GM12878 (cell line): Measurements from ENCODE around the gene FGFR4. TPM values are rescaled to one million over a fixed set of nuclear protein-coding genes. Genes with fewer than 3 reads are reported as not detected.

Experiments
- ATAC-seq: fragments of 200-7000 bp; cut with Tn5 transposase; 3 replicates; pipeline ENCODE4 v1.9.1; 2020; ENCODE audit warnings: mild to moderate bottlenecking, moderate library complexity
- BruUV-seq: library from RNA; stranded (reverse); fragments of 400-500 nt; replicated peaks from 2 replicates; lab custom pipeline; 2021; lab: Mats Ljungman, UMichigan
- CTCF ChIA-PET: fragments of 300-600 bp; sonication (Branson Sonifier 250); formaldehyde crosslinking; extraction: SDS; loops from one replicate; lab custom pipeline; 2021; ENCODE audit warnings: inconsistent platforms; lab: Yijun Ruan, JAX
- POLR2A ChIA-PET: fragments of 350-600 bp; formaldehyde crosslinking; extraction: SDS; loops from one replicate; lab custom pipeline; 2021; ENCODE audit warnings: inconsistent platforms; lab: Charles Lee
- RAD21 ChIA-PET: fragments of 300-600 bp; sonication (Branson Sonifier 250); formaldehyde crosslinking; loops from one replicate; lab custom pipeline; 2023; ENCODE audit warnings: antibody characterized with exemption; ENCODE audit not compliant: unreplicated experiment; lab: Charles Lee
- SMC1A ChIA-PET: fragments of 300-600 bp; sonication (Branson Sonifier 250); formaldehyde crosslinking; loops from one replicate; lab custom pipeline; 2023; ENCODE audit not compliant: unreplicated experiment, uncharacterized antibody; lab: Charles Lee
- DNase-seq: peaks from one replicate; pipeline ENCODE4 v3.0.0-alpha.2; 2011; ENCODE audit warnings: low read depth, low spot score
- FAIRE-seq: peaks from 3 replicates; lab custom pipeline; 2011; peaks lifted over from hg19 to GRCh38; lab: Jason Lieb, UNC
- H2AFZ ChIP-seq: 2 replicates; pipeline ENCODE4 v1.6.0; 2011; ENCODE audit warnings: low read depth, low read length, control low read depth; ENCODE audit not compliant: control insufficient read depth
- H3K27ac ChIP-seq: 2 replicates; pipeline ENCODE4 v1.5.1; 2011; ENCODE audit warnings: control low read depth; ENCODE audit not compliant: control insufficient read depth, insufficient read depth
- H3K27me3 ChIP-seq, 2 experiments: replicated peaks in 1 of 2; 2 replicates each; pipeline versions ENCODE4 v1.6.0 to v1.6.1; 2011; ENCODE audit warnings: low read length in 1 of 2; ENCODE audit not compliant: control insufficient read depth in 2 of 2, insufficient read depth in 2 of 2
- H3K36me3 ChIP-seq, 2 experiments: 2 replicates each; pipeline ENCODE4 v1.5.1; 2011; ENCODE audit warnings: low read length in 1 of 2; ENCODE audit not compliant: control insufficient read depth in 2 of 2, insufficient read depth in 2 of 2
- H3K4me1 ChIP-seq: 2 replicates; pipeline ENCODE4 v1.6.1; 2011; ENCODE audit warnings: mild to moderate bottlenecking, low read length, moderate library complexity, mixed read lengths; ENCODE audit not compliant: control insufficient read depth, insufficient read depth
- H3K4me2 ChIP-seq: 2 replicates; pipeline ENCODE4 v1.6.0; 2011; ENCODE audit warnings: control low read depth; ENCODE audit not compliant: control insufficient read depth, insufficient read depth
- H3K4me3 ChIP-seq: fragments of 200-600 bp; sonication (generic); 2 replicates; pipeline ENCODE4 v1.5.1; 2016
- H3K79me2 ChIP-seq: 2 replicates; pipeline ENCODE4 v1.6.0; 2011; ENCODE audit warnings: low read length; ENCODE audit not compliant: control insufficient read depth, insufficient read depth
- H3K9ac ChIP-seq: 2 replicates; pipeline ENCODE4 v1.8.0; 2011; ENCODE audit warnings: low read length, control low read depth, mixed read lengths; ENCODE audit not compliant: control insufficient read depth, insufficient read depth
- H3K9me3 ChIP-seq: replicated peaks from 3 replicates; pipeline ENCODE4 v1.5.1; 2011; ENCODE audit warnings: mild to moderate bottlenecking, low read length; ENCODE audit not compliant: control insufficient read depth, insufficient read depth
- H4K20me1 ChIP-seq: 2 replicates; pipeline ENCODE4 v1.6.0; 2011; ENCODE audit not compliant: control insufficient read depth, insufficient read depth
- CBX3 ChIP-seq: fragments of 200-600 bp; sonication (generic); IDR thresholded peaks from 2 replicates; pipeline ENCODE4 v1.6.1; 2016; ENCODE audit warnings: low read depth, borderline replicate concordance
- JUNB ChIP-seq: IDR thresholded peaks from 2 replicates; pipeline ENCODE4 v1.6.1; 2016; ENCODE audit warnings: antibody characterized with exemption, mild to moderate bottlenecking
- MTA3 ChIP-seq: IDR thresholded peaks from 2 replicates; pipeline ENCODE4 v1.6.1; 2012; ENCODE audit warnings: low read length, inconsistent platforms, borderline replicate concordance
- PML ChIP-seq: IDR thresholded peaks from 2 replicates; pipeline ENCODE4 v1.6.1; 2012; ENCODE audit warnings: low read length, inconsistent platforms
- RBBP5 ChIP-seq: fragments of 200-600 bp; sonication (generic); conservative IDR thresholded peaks from 2 replicates; pipeline ENCODE4 v1.6.1; 2016
- SREBF2 ChIP-seq: IDR thresholded peaks from 2 replicates; pipeline ENCODE4 v1.6.1; 2012; ENCODE audit warnings: mild to moderate bottlenecking, low read length
- WGBS: methylation state at CpG from one replicate; pipeline ENCODE4 v1.1.6; 2016; ENCODE audit warnings: low lambda C conversion rate; ENCODE audit not compliant: insufficient replicate concordance, insufficient coverage; ENCODE audit errors: missing lambda C conversion rate; 5-methylcytosine and 5-hydroxymethylcytosine counted together
- in situ Hi-C: fragments of 300-500 bp; cut with MboI; formaldehyde crosslinking; loops from 9 replicates; pipeline ENCODE4 v1.14.3; 2018; ENCODE audit warnings: mixed read lengths
- intact Hi-C: fragments of 100-400 bp; cut with micrococcal nuclease; formaldehyde crosslinking; loops from one replicate; pipeline ENCODE4 v1.14.2; 2022; ENCODE audit not compliant: unreplicated experiment
- polyA plus RNA-seq, 11 experiments: library from polyadenylated mRNA; depleted of rRNA in 4 of 11; unstranded in 6 of 11; stranded (reverse) in 5 of 11; fragments of >200 nt; fragmentation: Nextera tagmentation in 4 of 11; fragmentation: Illumina TruSeq in 1 of 11; extraction: Ambion mirVana in 4 of 11; extraction: Trizol in 1 of 11; gene quantifications; 1 replicate in 1 of 11; 2 replicates in 10 of 11; pipeline versions ENCODE4 v1.2.1 to v1.2.3, GENCODE V29; 2011 to 2016; ENCODE audit warnings: inconsistent platforms in 2 of 11, missing spikeins in 2 of 11, low read depth in 1 of 11
- total RNA-seq, 4 experiments: library from RNA; depleted of rRNA in 3 of 4; stranded (reverse); fragments of >200 nt in 3 of 4; fragmentation: Illumina TruSeq in 1 of 4; extraction: Trizol in 1 of 4; gene quantifications; 2 replicates each; pipeline versions ENCODE4 v1.2.1 to v1.2.3, GENCODE V29; 2013 to 2021
- TF ChIP-seq, protein P1 (sequence below): IDR thresholded peaks from 2 replicates; pipeline ENCODE4 v1.6.1; 2012; ENCODE audit warnings: low read depth, low read length, improper control_type of control experiment
- TF ChIP-seq, protein P2 (sequence below): IDR thresholded peaks from 2 replicates; pipeline ENCODE4 v1.6.1; 2011; ENCODE audit warnings: borderline replicate concordance, low read depth, mild to moderate bottlenecking, moderate library complexity, low read length; ENCODE audit not compliant: insufficient read depth, poor library complexity, severe bottlenecking

Gene FGFR4
- total and polyA plus RNA-seq, 10 of the 15 experiments (the other 5 are each of a cell fraction or from before 2014, with no cell fraction given) = 0.17 to 0.77 (median 0.28) TPM; not detected in 5

- ATAC-seq = no peak; the same call in 2 of the 3 replicates
- Histone ChIP-seq H3K9me3 (no peaks in the 10 kb centered on the region), H4K20me1 (no peaks in the 10 kb centered on the region), H2AFZ (no peak overlapping the region), H3K36me3 (no peaks in the 10 kb centered on the region), H3K27me3 (no peaks in the 10 kb centered on the region; a peak in 1 of 4 replicates), H3K4me2 (no peak overlapping the region), H3K9ac (no peak overlapping the region), H3K79me2 (no peaks in the 10 kb centered on the region), H3K4me1 (no peaks in the 10 kb centered on the region), H3K27ac (no peak overlapping the region), H3K4me3 (no peak overlapping the region)
- ChIA-PET CTCF (interaction anchor here (1.3 to 1.8 kb wide), 2 partner anchors 14 to 437 kb away, joined by 4 to 7 read pairs; no protein-coding TSS in a partner anchor), RAD21 (interaction anchor here (1.1 kb wide), 1 partner anchor 437 kb away, joined by 4 read pairs; no protein-coding TSS in a partner anchor), SMC1A (no interaction called here), POLR2A (interaction anchor here (0.6 kb wide), 1 partner anchor 98 kb away, joined by 3 read pairs; no protein-coding TSS in a partner anchor)
- in situ Hi-C loops (no loop called here), intact Hi-C loops (no loop called here)
- BruUV-seq = no TSS peak
- TF ChIP-seq PML (no peak), CBX3 (no peak), SREBF2 (no peak), MTA3 (no peak), JUNB (no peak), RBBP5 (no peak)
- TF ChIP-seq, protein P1, sequence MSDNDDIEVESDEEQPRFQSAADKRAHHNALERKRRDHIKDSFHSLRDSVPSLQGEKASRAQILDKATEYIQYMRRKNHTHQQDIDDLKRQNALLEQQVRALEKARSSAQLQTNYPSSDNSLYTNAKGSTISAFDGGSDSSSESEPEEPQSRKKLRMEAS = no peak
- TF ChIP-seq, protein P2, sequence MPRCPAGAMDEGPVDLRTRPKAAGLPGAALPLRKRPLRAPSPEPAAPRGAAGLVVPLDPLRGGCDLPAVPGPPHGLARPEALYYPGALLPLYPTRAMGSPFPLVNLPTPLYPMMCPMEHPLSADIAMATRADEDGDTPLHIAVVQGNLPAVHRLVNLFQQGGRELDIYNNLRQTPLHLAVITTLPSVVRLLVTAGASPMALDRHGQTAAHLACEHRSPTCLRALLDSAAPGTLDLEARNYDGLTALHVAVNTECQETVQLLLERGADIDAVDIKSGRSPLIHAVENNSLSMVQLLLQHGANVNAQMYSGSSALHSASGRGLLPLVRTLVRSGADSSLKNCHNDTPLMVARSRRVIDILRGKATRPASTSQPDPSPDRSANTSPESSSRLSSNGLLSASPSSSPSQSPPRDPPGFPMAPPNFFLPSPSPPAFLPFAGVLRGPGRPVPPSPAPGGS = no peak
- whole genome bisulfite sequencing = 22% methylated on average over 6 of the region's 6 CpGs
- FAIRE-seq = no peak
- DNase-seq = no peak
Measured at GRCh38 chr5:177098120-177098469, 11.4 kb downstream of the FGFR4 start.
